NCI-H748 (cell line): Measurements from ENCODE around the gene SLC2A3.
A peak's percentile ranks its signal among the peaks of the same experiment; 100 is the strongest.
"Not testable (repeated sequence)": the region's sequence is repeated elsewhere in the genome, so short reads cannot be mapped to it uniquely, and the experiment has no call there.

ENCODE experiments used
- DNase-seq: peaks from one replicate; lab custom pipeline; 2025; ENCODE audit not compliant: unreplicated experiment; lab: John Stamatoyannopoulos, UW

The SLC2A3 gene

GRCh38 chr12:7951671-7952070 is 15.7 kb upstream of the SLC2A3 start:
- DNase-seq: no peak

GRCh38 chr12:7950230-7950943 is 14.4 kb upstream of the SLC2A3 start:
- DNase-seq: not testable (repeated sequence)

- no peak for DNase-seq
Observed at GRCh38 chr12:7948589-7949260, 12.7 kb upstream of the SLC2A3 start.

GRCh38 chr12:7947011-7947410 is 11.0 kb upstream of the SLC2A3 start:
- no peak for DNase-seq

- not testable (repeated sequence) for DNase-seq
Observed at GRCh38 chr12:7944760-7945159, 8.8 kb upstream of the SLC2A3 start.

- no peak for DNase-seq
Observed at GRCh38 chr12:7940906-7941305, 4.9 kb upstream of the SLC2A3 start.

GRCh38 chr12:7937833-7938506 is 2.0 kb upstream of the SLC2A3 start:
- DNase-seq: peak; percentile 38

GRCh38 chr12:7934889-7935492 is 996 bp downstream of the SLC2A3 start:
- DNase-seq: no peak

- no peak for DNase-seq
Observed at GRCh38 chr12:7934091-7934888, 1.7 kb downstream of the SLC2A3 start.

- peak; percentile 86 for DNase-seq
Observed at GRCh38 chr12:7933255-7933726, 2.7 kb downstream of the SLC2A3 start.

GRCh38 chr12:7932599-7933240 is 3.3 kb downstream of the SLC2A3 start:
- DNase-seq: not testable (repeated sequence)

GRCh38 chr12:7929083-7929792 is 6.7 kb downstream of the SLC2A3 start:
- DNase-seq: no peak

- no peak for DNase-seq
Observed at GRCh38 chr12:7927470-7927869, 8.5 kb downstream of the SLC2A3 start.

GRCh38 chr12:7926068-7926666 is 9.8 kb downstream of the SLC2A3 start:
- DNase-seq: not testable (repeated sequence)

- no peak for DNase-seq
Observed at GRCh38 chr12:7923241-7924236, 12.4 kb downstream of the SLC2A3 start.

- DNase-seq: not testable (repeated sequence)
Observed at GRCh38 chr12:7921181-7921580, 14.8 kb downstream of the SLC2A3 start.

- not testable (repeated sequence) for DNase-seq
Observed at GRCh38 chr12:7918268-7918590, 17.8 kb downstream of the SLC2A3 start.
